ENCODE measurements around the gene ABHD6.

GRCh38 chr3:58191361-58191991 is 46.1 kb upstream of the ABHD6 start:
- no peak for TF ChIP-seq POLR2A (IDR thresholded peaks at IDR 0.05)
- no peak for TF ChIP-seq EP300 (IDR thresholded peaks at IDR 0.05)
- no peak for TF ChIP-seq CTCF (IDR thresholded peaks at IDR 0.05)
- no peak for TF ChIP-seq POLR2AphosphoS5 (IDR thresholded peaks at IDR 0.05)
